Activated CD4-positive, alpha-beta T cell treated with anti-CD3 and anti-CD28 coated beads, Interleukin-2, amount 10 ng/mL, durations not matched to agents 24 days and 14 days (primary cell): ENCODE data around the gene MRPL14. TPM values are rescaled to one million over a fixed set of nuclear protein-coding genes. Genes with fewer than 3 reads are reported as not detected.

Source experiments
- total RNA-seq: library from RNA; stranded (reverse); gene quantifications from 2 replicates; pipeline ENCODE4 v1.2.3, GENCODE V29; 2022

MRPL14 gene
- total RNA-seq, 1 donor from 2014 or later = 65.6 TPM

Other genes starting within 250 kb of the MRPL14 start
- 17.8 and 19.7 TPM in 2 replicates for gene TMEM63B, start 102 bp upstream of the MRPL14 start, total RNA-seq
- 0.28 TPM in 1 of 2 replicates, not detected in the other for gene CAPN11, start 31.4 kb upstream of the MRPL14 start, total RNA-seq
- gene MYMX, start 89.5 kb upstream of the MRPL14 start, total RNA-seq = not detected in 2 replicates
- 139 and 144 TPM in 2 replicates for gene SLC29A1, start 96.1 kb upstream of the MRPL14 start, total RNA-seq
- gene HSP90AB1, start 119.6 kb upstream of the MRPL14 start, total RNA-seq = 2,450 and 2,479 TPM in 2 replicates
- gene SLC35B2, start 130.1 kb upstream of the MRPL14 start, total RNA-seq = 25.3 and 28.0 TPM in 2 replicates
- 27.6 and 28.2 TPM in 2 replicates for gene NFKBIE, start 138.1 kb upstream of the MRPL14 start, total RNA-seq
- 0.07 TPM in 1 of 2 replicates, not detected in the other for gene TMEM151B, start 143.0 kb upstream of the MRPL14 start, total RNA-seq
- gene AARS2, start 185.9 kb upstream of the MRPL14 start, total RNA-seq = 22.4 and 23.7 TPM in 2 replicates
- gene SPATS1, start 215.2 kb upstream of the MRPL14 start, total RNA-seq = not detected in 2 replicates